HEK293 (cell line): ENCODE results near the gene ACOT8.
A peak's percentile ranks its signal among the peaks of the same experiment; 100 is the strongest.

Source experiments
- CTCF ChIA-PET: fragments of 350-600 bp; formaldehyde crosslinking; extraction: SDS; loops from one replicate; lab custom pipeline; 2021; ENCODE audit warnings: antibody characterized with exemption; lab: Yijun Ruan, JAX
- POLR2A ChIA-PET: fragments of 300-600 bp; formaldehyde crosslinking; extraction: SDS; loops from one replicate; lab custom pipeline; 2020; ENCODE audit warnings: antibody characterized with exemption, inconsistent platforms; lab: Yijun Ruan, JAX
- H3K27ac ChIP-seq: fragments of 200-500 bp; sonication (Bioruptor generic); 2 replicates; pipeline ENCODE4 v1.5.1; 2014; ENCODE audit warnings: low read depth, low read length, control low read depth, inconsistent platforms; ENCODE audit errors: extremely low read depth
- H3K36me3 ChIP-seq, 2 experiments: fragments of 200-500 bp in 1 of 2; sonication (Bioruptor generic) in 1 of 2; 1 replicate in 1 of 2; 2 replicates in 1 of 2; pipeline ENCODE4 v1.5.1; 2014 to 2017; ENCODE audit warnings: inconsistent platforms in 2 of 2, low read length in 2 of 2; ENCODE audit not compliant: control insufficient read depth in 2 of 2, insufficient read depth in 1 of 2
- H3K4me1 ChIP-seq: fragments of 200-500 bp; sonication (Bioruptor generic); 2 replicates; pipeline ENCODE4 v1.5.1; 2014; ENCODE audit warnings: mild to moderate bottlenecking, low read length, inconsistent platforms; ENCODE audit not compliant: control insufficient read depth, insufficient read depth
- H3K4me3 ChIP-seq: 2 replicates; pipeline ENCODE4 v1.5.1; 2011; ENCODE audit warnings: low read depth, mild to moderate bottlenecking, control low read depth, low read length, moderate library complexity
- H3K9me3 ChIP-seq: fragments of 200-500 bp; sonication (Bioruptor generic); 2 replicates; pipeline ENCODE4 v1.5.1; 2014; ENCODE audit warnings: low read depth, low read length, inconsistent platforms; ENCODE audit not compliant: control insufficient read depth, insufficient read depth
- ATF2 ChIP-seq: fragments of 450-650 bp; formaldehyde crosslinking; IDR thresholded peaks from 2 replicates; pipeline ENCODE4 v1.5.1; 2016; ENCODE audit warnings: missing biosample characterization, missing genetic modification characterization, low read depth
- KLF7 ChIP-seq: fragments of 450-650 bp; formaldehyde crosslinking; IDR thresholded peaks from 2 replicates; pipeline ENCODE4 v1.5.1; 2016; ENCODE audit warnings: missing biosample characterization, missing genetic modification characterization, borderline replicate concordance
- PRDM6 ChIP-seq: fragments of 450-650 bp; formaldehyde crosslinking; IDR thresholded peaks from 2 replicates; pipeline ENCODE4 v1.5.1; 2017; ENCODE audit warnings: missing biosample characterization, missing genetic modification characterization
- SALL2 ChIP-seq: fragments of 450-650 bp; formaldehyde crosslinking; IDR thresholded peaks from 2 replicates; pipeline ENCODE4 v1.5.0; 2017; ENCODE audit warnings: missing biosample characterization, mild to moderate bottlenecking, missing genetic modification characterization, borderline replicate concordance
- SCRT2 ChIP-seq: fragments of 450-650 bp; formaldehyde crosslinking; IDR thresholded peaks from 2 replicates; pipeline ENCODE4 v1.5.1; 2016; ENCODE audit warnings: missing biosample characterization, missing genetic modification characterization
- TRIM28 ChIP-seq: IDR thresholded peaks from 2 replicates; pipeline ENCODE4 v1.6.1; 2011; ENCODE audit warnings: low read length, control low read depth, borderline replicate concordance
- ZFP3 ChIP-seq: fragments of 450-650 bp; formaldehyde crosslinking; IDR thresholded peaks from 2 replicates; pipeline ENCODE4 v1.5.1; 2016; ENCODE audit warnings: low read depth, missing biosample characterization, missing genetic modification characterization
- ZFP69B ChIP-seq: fragments of 450-650 bp; formaldehyde crosslinking; IDR thresholded peaks from 2 replicates; pipeline ENCODE4 v1.5.1; 2016; ENCODE audit warnings: missing biosample characterization, missing genetic modification characterization
- ZNF114 ChIP-seq: fragments of 450-650 bp; formaldehyde crosslinking; IDR thresholded peaks from 2 replicates; pipeline ENCODE4 v1.5.0; 2017; ENCODE audit warnings: missing biosample characterization, missing genetic modification characterization
- ZNF146 ChIP-seq: fragments of 450-650 bp; formaldehyde crosslinking; IDR thresholded peaks from 2 replicates; pipeline ENCODE4 v1.5.1; 2016; ENCODE audit warnings: missing biosample characterization, missing genetic modification characterization
- ZNF335 ChIP-seq: fragments of 450-650 bp; formaldehyde crosslinking; conservative IDR thresholded peaks from 2 replicates; pipeline ENCODE4 v1.5.1; 2016; ENCODE audit warnings: missing biosample characterization, missing genetic modification characterization
- ZNF362 ChIP-seq: fragments of 450-650 bp; formaldehyde crosslinking; IDR thresholded peaks from 2 replicates; pipeline ENCODE4 v1.5.1; 2016; ENCODE audit warnings: missing biosample characterization, missing genetic modification characterization
- ZNF48 ChIP-seq: fragments of 450-650 bp; formaldehyde crosslinking; IDR thresholded peaks from 2 replicates; pipeline ENCODE4 v1.5.1; 2016; ENCODE audit warnings: missing biosample characterization, missing genetic modification characterization
- ZNF529 ChIP-seq: fragments of 450-650 bp; formaldehyde crosslinking; IDR thresholded peaks from 2 replicates; pipeline ENCODE4 v1.5.1; 2017; ENCODE audit warnings: missing genetic modification characterization, missing biosample characterization; ENCODE audit not compliant: insufficient replicate concordance
- ZNF785 ChIP-seq: fragments of 450-650 bp; formaldehyde crosslinking; IDR thresholded peaks from 2 replicates; pipeline ENCODE4 v1.5.1; 2016; ENCODE audit warnings: missing biosample characterization, missing genetic modification characterization
- TF ChIP-seq, protein P1 (sequence below): fragments of 450-650 bp; formaldehyde crosslinking; conservative IDR thresholded peaks from 2 replicates; pipeline ENCODE4 v1.5.1; 2016; ENCODE audit warnings: low read depth, missing biosample characterization, missing genetic modification characterization
- TF ChIP-seq, protein P2 (sequence below): fragments of 450-650 bp; formaldehyde crosslinking; IDR thresholded peaks from 2 replicates; pipeline ENCODE4 v1.5.1; 2016; ENCODE audit warnings: missing biosample characterization, missing genetic modification characterization
- TF ChIP-seq, protein P3 (sequence below): fragments of 450-650 bp; formaldehyde crosslinking; IDR thresholded peaks from 2 replicates; pipeline ENCODE4 v1.5.1; 2016; ENCODE audit warnings: missing biosample characterization, missing genetic modification characterization

The ACOT8 gene

DNA sequence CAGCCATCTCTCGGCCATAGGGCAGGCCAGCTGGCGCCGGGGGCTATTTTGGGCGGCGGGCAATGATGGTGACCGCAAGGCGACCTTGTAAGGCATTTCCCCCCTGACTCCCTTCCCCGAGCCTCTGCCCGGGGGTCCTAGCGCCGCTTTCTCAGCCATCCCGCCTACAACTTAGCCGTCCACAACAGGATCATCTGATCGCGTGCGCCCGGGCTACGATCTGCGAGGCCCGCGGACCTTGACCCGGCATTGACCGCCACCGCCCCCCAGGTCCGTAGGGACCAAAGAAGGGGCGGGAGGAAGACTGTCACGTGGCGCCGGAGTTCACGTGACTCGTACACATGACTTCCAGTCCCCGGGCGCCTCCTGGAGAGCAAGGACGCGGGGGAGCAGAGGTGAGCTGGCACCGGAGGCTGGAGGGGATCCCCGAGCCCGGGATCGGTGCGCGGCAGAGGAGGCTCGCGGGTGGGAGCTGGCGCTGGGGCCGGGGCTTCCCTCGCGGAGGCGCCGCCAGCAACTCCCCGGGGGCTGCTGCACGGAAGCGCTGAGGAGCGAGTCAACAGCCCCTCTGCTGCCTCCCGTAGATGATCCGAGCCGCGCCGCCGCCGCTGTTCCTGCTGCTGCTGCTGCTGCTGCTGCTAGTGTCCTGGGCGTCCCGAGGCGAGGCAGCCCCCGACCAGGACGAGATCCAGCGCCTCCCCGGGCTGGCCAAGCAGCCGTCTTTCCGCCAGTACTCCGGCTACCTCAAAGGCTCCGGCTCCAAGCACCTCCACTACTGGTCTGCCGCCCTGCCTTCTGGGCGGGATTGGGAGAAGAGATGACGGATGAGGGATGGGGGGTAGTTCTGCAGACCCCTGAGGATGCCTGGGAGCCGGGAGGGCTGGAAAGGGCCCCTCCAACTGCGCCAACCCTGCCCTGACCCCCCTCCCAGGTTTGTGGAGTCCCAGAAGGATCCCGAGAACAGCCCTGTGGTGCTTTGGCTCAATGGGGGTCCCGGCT is 34.1 kb upstream of the ACOT8 start, which contains the start of the genes CTSA and NEURL2:
Gene CTSA, plus strand, starts transcription at position 351 of the 999 bp plus-strand sequence. Its CDS starts 234 bp downstream, at position 585.
Gene NEURL2, minus strand, starts transcription at position 224 of the 999 bp plus-strand sequence. Its CDS starts 217 bp downstream, at position 7.
- Histone ChIP-seq H3K4me3 (peak within 1 kb of the TSS; percentile 90), H3K27ac (no peak within 1 kb of the TSS; the same call in 1 of the 2 replicates), H3K9me3 (no peaks in the 10 kb centered on the region), H3K4me1 (peaks cover 3% of the 10 kb centered on the region; the same call in 1 of the 2 replicates), H3K36me3 (peaks cover 0 to 43% of the 10 kb centered on the region in 2 experiments; a peak in 2 of 3 replicates)
- POLR2A ChIA-PET, result interaction anchor here (0.8 to 2.0 kb wide), 5 partner anchors 10 to 43 kb away, joined by 3 to 16 read pairs (median 7); partner anchors contain the start of genes PCIF1 and ZSWIM1
- CTCF ChIA-PET, result interaction anchor here (0.5 to 1.6 kb wide), 6 partner anchors 9 to 92 kb away, joined by 3 to 7 read pairs (median 4); no protein-coding TSS in a partner anchor
- TF ChIP-seq ZNF48 (tag by site-specific recombination) (no peak), ZNF146 (tag by site-specific recombination) (peak; percentile 87; the same call in 1 of the 2 replicates), ATF2 (tag by site-specific recombination) (no peak), ZNF114 (tag by site-specific recombination) (no peak), ZNF529 (tag by site-specific recombination) (no peak), PRDM6 (tag by site-specific recombination) (no peak), KLF7 (peak; percentile 93), ZFP69B (tag by site-specific recombination) (no peak), SALL2 (no peak), ZFP3 (tag by site-specific recombination) (no peak), TRIM28 (no peak), ZNF785 (no peak), ZNF362 (no peak), SCRT2 (tag by site-specific recombination) (0 out of 2 replicates have a peak, but pooled peaks have one; percentile 11), ZNF335 (peak; percentile 96)
- TF ChIP-seq, protein P1, sequence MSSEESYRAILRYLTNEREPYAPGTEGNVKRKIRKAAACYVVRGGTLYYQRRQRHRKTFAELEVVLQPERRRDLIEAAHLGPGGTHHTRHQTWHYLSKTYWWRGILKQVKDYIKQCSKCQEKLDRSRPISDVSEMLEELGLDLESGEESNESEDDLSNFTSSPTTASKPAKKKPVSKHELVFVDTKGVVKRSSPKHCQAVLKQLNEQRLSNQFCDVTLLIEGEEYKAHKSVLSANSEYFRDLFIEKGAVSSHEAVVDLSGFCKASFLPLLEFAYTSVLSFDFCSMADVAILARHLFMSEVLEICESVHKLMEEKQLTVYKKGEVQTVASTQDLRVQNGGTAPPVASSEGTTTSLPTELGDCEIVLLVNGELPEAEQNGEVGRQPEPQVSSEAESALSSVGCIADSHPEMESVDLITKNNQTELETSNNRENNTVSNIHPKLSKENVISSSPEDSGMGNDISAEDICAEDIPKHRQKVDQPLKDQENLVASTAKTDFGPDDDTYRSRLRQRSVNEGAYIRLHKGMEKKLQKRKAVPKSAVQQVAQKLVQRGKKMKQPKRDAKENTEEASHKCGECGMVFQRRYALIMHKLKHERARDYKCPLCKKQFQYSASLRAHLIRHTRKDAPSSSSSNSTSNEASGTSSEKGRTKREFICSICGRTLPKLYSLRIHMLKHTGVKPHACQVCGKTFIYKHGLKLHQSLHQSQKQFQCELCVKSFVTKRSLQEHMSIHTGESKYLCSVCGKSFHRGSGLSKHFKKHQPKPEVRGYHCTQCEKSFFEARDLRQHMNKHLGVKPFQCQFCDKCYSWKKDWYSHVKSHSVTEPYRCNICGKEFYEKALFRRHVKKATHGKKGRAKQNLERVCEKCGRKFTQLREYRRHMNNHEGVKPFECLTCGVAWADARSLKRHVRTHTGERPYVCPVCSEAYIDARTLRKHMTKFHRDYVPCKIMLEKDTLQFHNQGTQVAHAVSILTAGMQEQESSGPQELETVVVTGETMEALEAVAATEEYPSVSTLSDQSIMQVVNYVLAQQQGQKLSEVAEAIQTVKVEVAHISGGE (tag by site-specific recombination), result peak; percentile 55; the same call in 1 of the 2 replicates
- TF ChIP-seq, protein P2, sequence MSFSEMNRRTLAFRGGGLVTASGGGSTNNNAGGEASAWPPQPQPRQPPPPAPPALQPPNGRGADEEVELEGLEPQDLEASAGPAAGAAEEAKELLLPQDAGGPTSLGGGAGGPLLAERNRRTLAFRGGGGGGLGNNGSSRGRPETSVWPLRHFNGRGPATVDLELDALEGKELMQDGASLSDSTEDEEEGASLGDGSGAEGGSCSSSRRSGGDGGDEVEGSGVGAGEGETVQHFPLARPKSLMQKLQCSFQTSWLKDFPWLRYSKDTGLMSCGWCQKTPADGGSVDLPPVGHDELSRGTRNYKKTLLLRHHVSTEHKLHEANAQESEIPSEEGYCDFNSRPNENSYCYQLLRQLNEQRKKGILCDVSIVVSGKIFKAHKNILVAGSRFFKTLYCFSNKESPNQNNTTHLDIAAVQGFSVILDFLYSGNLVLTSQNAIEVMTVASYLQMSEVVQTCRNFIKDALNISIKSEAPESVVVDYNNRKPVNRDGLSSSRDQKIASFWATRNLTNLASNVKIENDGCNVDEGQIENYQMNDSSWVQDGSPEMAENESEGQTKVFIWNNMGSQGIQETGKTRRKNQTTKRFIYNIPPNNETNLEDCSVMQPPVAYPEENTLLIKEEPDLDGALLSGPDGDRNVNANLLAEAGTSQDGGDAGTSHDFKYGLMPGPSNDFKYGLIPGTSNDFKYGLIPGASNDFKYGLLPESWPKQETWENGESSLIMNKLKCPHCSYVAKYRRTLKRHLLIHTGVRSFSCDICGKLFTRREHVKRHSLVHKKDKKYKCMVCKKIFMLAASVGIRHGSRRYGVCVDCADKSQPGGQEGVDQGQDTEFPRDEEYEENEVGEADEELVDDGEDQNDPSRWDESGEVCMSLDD (tag by site-specific recombination), result peak; percentile 89
- TF ChIP-seq, protein P3, sequence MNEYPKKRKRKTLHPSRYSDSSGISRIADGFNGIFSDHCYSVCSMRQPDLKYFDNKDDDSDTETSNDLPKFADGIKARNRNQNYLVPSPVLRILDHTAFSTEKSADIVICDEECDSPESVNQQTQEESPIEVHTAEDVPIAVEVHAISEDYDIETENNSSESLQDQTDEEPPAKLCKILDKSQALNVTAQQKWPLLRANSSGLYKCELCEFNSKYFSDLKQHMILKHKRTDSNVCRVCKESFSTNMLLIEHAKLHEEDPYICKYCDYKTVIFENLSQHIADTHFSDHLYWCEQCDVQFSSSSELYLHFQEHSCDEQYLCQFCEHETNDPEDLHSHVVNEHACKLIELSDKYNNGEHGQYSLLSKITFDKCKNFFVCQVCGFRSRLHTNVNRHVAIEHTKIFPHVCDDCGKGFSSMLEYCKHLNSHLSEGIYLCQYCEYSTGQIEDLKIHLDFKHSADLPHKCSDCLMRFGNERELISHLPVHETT (tag by site-specific recombination), result peak; percentile 81
